Measurements from ENCODE around the gene RB1.

Gene RB1

GRCh38 chr13:48500652-48501197 is 197.2 kb downstream of the RB1 start:
- peak; percentile 99 for DNase-seq

- DNase-seq = peak; percentile 31
These were observed 198.2 kb downstream of the RB1 start for GRCh38 chr13:48501705-48502104.

GRCh38 chr13:48502601-48503319 is 199.2 kb downstream of the RB1 start:
- DNase-seq = no peak

- DNase-seq = no peak
These were observed 201.1 kb downstream of the RB1 start for GRCh38 chr13:48504606-48505005.

GRCh38 chr13:48505012-48505411 is 201.5 kb downstream of the RB1 start:
- no peak for DNase-seq

GRCh38 chr13:48505597-48506091 is 202.1 kb downstream of the RB1 start:
- peak; percentile 84 for DNase-seq

- DNase-seq = no peak
These were observed 202.6 kb downstream of the RB1 start for GRCh38 chr13:48506092-48506701.

GRCh38 chr13:48507021-48507420 is 203.5 kb downstream of the RB1 start:
- DNase-seq = no peak

- DNase-seq = no peak
These were observed 204.5 kb downstream of the RB1 start for GRCh38 chr13:48508011-48508410.

GRCh38 chr13:48510698-48511097 is 207.1 kb downstream of the RB1 start:
- no peak for DNase-seq

- no peak for DNase-seq
These were observed 208.2 kb downstream of the RB1 start for GRCh38 chr13:48511621-48512230.

- DNase-seq = no peak
These were observed 211.2 kb downstream of the RB1 start for GRCh38 chr13:48514793-48515192.

- DNase-seq = no peak
These were observed 212.2 kb downstream of the RB1 start for GRCh38 chr13:48515732-48516131.

- no peak for DNase-seq
These were observed 214.5 kb downstream of the RB1 start for GRCh38 chr13:48518083-48518482.

GRCh38 chr13:48526286-48526685 is 222.7 kb downstream of the RB1 start:
- no peak for DNase-seq

- no peak for DNase-seq
These were observed 224.4 kb downstream of the RB1 start for GRCh38 chr13:48527955-48528354.

GRCh38 chr13:48528720-48529119 is 225.2 kb downstream of the RB1 start:
- no peak for DNase-seq

GRCh38 chr13:48530833-48531232 is 227.3 kb downstream of the RB1 start:
- no peak for DNase-seq
